Thoracic aorta (tissue), 2 donors: ENCODE data around the gene SARS1. TPM values are rescaled to one million over a fixed set of nuclear protein-coding genes. Genes with fewer than 3 reads are reported as not detected.

Experiments used
- ATAC-seq: fragments of 150-250 bp; one replicate; pipeline ENCODE4 v1.8.0; 2017; ENCODE audit warnings: low read depth; ENCODE audit not compliant: insufficient number of reproducible peaks, low FRiP score
- DNase-seq: peaks from one replicate; pipeline ENCODE4 v3.0.0-alpha.2; 2020; ENCODE audit warnings: low spot score
- H3K27ac ChIP-seq, 2 donors: fragments of 200-600 bp; sonication (generic); 1 replicate in 1 of 2; 2 replicates in 1 of 2; pipeline ENCODE4 v1.5.1; 2016; ENCODE audit warnings: mild to moderate bottlenecking in 2 of 2, moderate library complexity in 2 of 2
- H3K27me3 ChIP-seq: fragments of 200-600 bp; sonication (generic); replicated peaks from 2 replicates; pipeline ENCODE4 v1.6.0; 2016; ENCODE audit warnings: mild to moderate bottlenecking; ENCODE audit not compliant: insufficient read depth
- H3K36me3 ChIP-seq: fragments of 200-600 bp; sonication (generic); one replicate; pipeline ENCODE4 v1.5.1; 2016
- H3K4me1 ChIP-seq, 2 donors: fragments of 200-600 bp; sonication (generic); 1 replicate in 1 of 2; 2 replicates in 1 of 2; pipeline versions ENCODE4 v1.5.1 to v1.6.0; 2016; ENCODE audit warnings: low read depth in 2 of 2, mild to moderate bottlenecking in 1 of 2; ENCODE audit not compliant: control insufficient read depth in 1 of 2
- H3K4me3 ChIP-seq: fragments of 200-600 bp; sonication (generic); 2 replicates; pipeline ENCODE4 v1.5.1; 2016; ENCODE audit warnings: mild to moderate bottlenecking
- H3K9me3 ChIP-seq: fragments of 200-600 bp; sonication (generic); 2 replicates; pipeline ENCODE4 v1.5.1; 2016
- CTCF ChIP-seq: fragments of 200-600 bp; sonication (generic); IDR thresholded peaks from one replicate; pipeline ENCODE4 v1.5.1; 2019; ENCODE audit warnings: antibody characterized with exemption
- total RNA-seq, 2 donors: library from RNA; depleted of rRNA; stranded (reverse); fragments of >200 nt; gene quantifications; one replicate each; pipeline versions ENCODE4 v1.1.0 to v1.2.3, GENCODE V29; 2016

SARS1 gene
- total RNA-seq, 2 donors from 2014 or later = 122 to 137 TPM

- no peak for DNase-seq
- Histone ChIP-seq H3K36me3 (peaks cover 76% of the 10 kb centered on the region), H3K4me1 (peaks cover 0 to 1% of the 10 kb centered on the region in 2 donors), H3K4me3 (no peak overlapping the region), H3K27me3 (no peaks in the 10 kb centered on the region), H3K9me3 (no peaks in the 10 kb centered on the region), H3K27ac (no peak overlapping the region)
- no peak for ATAC-seq
- TF ChIP-seq CTCF = no peak
Observed at GRCh38 chr1:109235137-109235536, 21.4 kb downstream of the SARS1 start.

GRCh38 chr1:109237512-109237911, 23.8 kb downstream of the SARS1 start:
- DNase-seq = no peak
- H3K27me3 ChIP-seq = no peaks in the 10 kb centered on the region
- no peak overlapping the region for H3K27ac ChIP-seq
- H3K4me3 ChIP-seq = no peak overlapping the region
- no peak for ATAC-seq
- no peak for TF ChIP-seq CTCF
- H3K36me3 ChIP-seq = peaks cover 54% of the 10 kb centered on the region
- peaks cover 12 to 25% of the 10 kb centered on the region in 2 donors for H3K4me1 ChIP-seq
- no peaks in the 10 kb centered on the region for H3K9me3 ChIP-seq

DNA sequence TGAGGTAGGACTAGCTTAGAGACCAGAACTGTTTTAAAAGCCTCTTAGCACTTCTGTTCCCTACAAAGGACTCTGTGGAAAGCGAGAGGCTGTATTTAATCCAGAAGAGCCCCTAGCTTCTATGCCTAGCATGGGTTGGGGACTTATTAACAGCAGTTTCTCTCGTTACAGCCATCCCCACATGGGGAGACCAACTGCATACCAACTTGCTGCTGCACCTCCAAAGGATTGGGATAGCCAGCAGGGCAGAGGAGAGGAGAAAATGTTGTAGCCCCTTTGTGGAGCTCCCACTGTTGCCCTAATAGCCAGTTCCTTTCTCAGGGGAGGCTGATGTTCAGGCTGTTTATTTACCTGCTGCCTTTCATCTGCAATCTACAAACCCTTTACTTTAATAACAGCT, 24.7 kb downstream of the SARS1 start:
- H3K4me3 ChIP-seq = no peak overlapping the region
- ATAC-seq (no peak), DNase-seq (no peak)
- no peaks in the 10 kb centered on the region for H3K9me3 ChIP-seq
- peaks cover 50% of the 10 kb centered on the region for H3K36me3 ChIP-seq
- no peak overlapping the region for H3K27ac ChIP-seq
- H3K4me1 ChIP-seq = peaks cover 12 to 31% of the 10 kb centered on the region in 2 donors
- no peaks in the 10 kb centered on the region for H3K27me3 ChIP-seq
- TF ChIP-seq CTCF = no peak

- H3K4me3 ChIP-seq = no peak overlapping the region
- no peak for DNase-seq
- H3K36me3 ChIP-seq = peaks cover 50% of the 10 kb centered on the region
- TF ChIP-seq CTCF = no peak
- H3K27me3 ChIP-seq = no peaks in the 10 kb centered on the region
- H3K27ac ChIP-seq = no peak overlapping the region
- H3K4me1 ChIP-seq = peaks cover 12 to 31% of the 10 kb centered on the region in 2 donors
- no peak for ATAC-seq
- H3K9me3 ChIP-seq = no peaks in the 10 kb centered on the region
Observed at GRCh38 chr1:109239047-109239408, 25.3 kb downstream of the SARS1 start.

GRCh38 chr1:109239409-109240068, 25.8 kb downstream of the SARS1 start:
- ATAC-seq = no peak
- Histone ChIP-seq H3K27ac (peak overlapping the region in 1 of 2 donors; percentile 2), H3K4me1 (peaks cover 12 to 31% of the 10 kb centered on the region in 2 donors), H3K4me3 (no peak overlapping the region), H3K36me3 (peaks cover 47% of the 10 kb centered on the region), H3K27me3 (no peaks in the 10 kb centered on the region), H3K9me3 (no peaks in the 10 kb centered on the region)
- DNase-seq = no peak
- TF ChIP-seq CTCF = peak; percentile 24
